Liver (tissue), 9 donors: ENCODE results near the gene CHERP. TPM values are rescaled to one million over a fixed set of nuclear protein-coding genes. Genes with fewer than 3 reads are reported as not detected.

Experiments used
- DNase-seq: peaks from one replicate; pipeline ENCODE4 v3.0.0-alpha.2; 2017; ENCODE audit warnings: low spot score
- H3K27ac ChIP-seq, 2 donors: one replicate each; pipeline ENCODE4 v1.7.0; 2013; ENCODE audit warnings: inconsistent platforms in 2 of 2, low read length in 2 of 2, control low read depth in 1 of 2, low read depth in 1 of 2, mild to moderate bottlenecking in 1 of 2
- H3K27me3 ChIP-seq, 4 donors: one replicate each; pipeline versions ENCODE4 v1.6.1 to v1.7.0; 2013; ENCODE audit warnings: low read length in 3 of 4, inconsistent platforms in 1 of 4, mild to moderate bottlenecking in 1 of 4, moderate library complexity in 1 of 4; ENCODE audit not compliant: control insufficient read depth in 4 of 4, insufficient read depth in 4 of 4
- H3K36me3 ChIP-seq, 4 donors: one replicate each; pipeline versions ENCODE4 v1.6.1 to v1.7.0; 2013; ENCODE audit warnings: low read length in 3 of 4, mild to moderate bottlenecking in 3 of 4, low read depth in 1 of 4, moderate library complexity in 1 of 4; ENCODE audit not compliant: control insufficient read depth in 4 of 4, insufficient read depth in 3 of 4
- H3K4me1 ChIP-seq, 4 donors: one replicate each; pipeline versions ENCODE4 v1.6.1 to v1.7.0; 2013; ENCODE audit warnings: low read length in 3 of 4, mild to moderate bottlenecking in 3 of 4, moderate library complexity in 1 of 4; ENCODE audit not compliant: control insufficient read depth in 4 of 4, insufficient read depth in 4 of 4
- H3K4me3 ChIP-seq, 3 donors: one replicate each; pipeline versions ENCODE4 v1.6.1 to v1.7.0; 2013; ENCODE audit warnings: low read length in 3 of 3, control low read depth in 1 of 3, low read depth in 1 of 3, mild to moderate bottlenecking in 1 of 3
- H3K9ac ChIP-seq, 2 donors: one replicate each; pipeline ENCODE4 v1.7.0; 2013; ENCODE audit warnings: low read length in 2 of 2, mild to moderate bottlenecking in 2 of 2, moderate library complexity in 2 of 2, control low read depth in 1 of 2, low read depth in 1 of 2
- H3K9me3 ChIP-seq, 4 donors: one replicate each; pipeline versions ENCODE4 v1.6.1 to v1.7.0; 2013; ENCODE audit warnings: low read length in 3 of 4; ENCODE audit not compliant: control insufficient read depth in 4 of 4
- EGR1 ChIP-seq, 2 donors: IDR thresholded peaks; 2 replicates each; pipeline ENCODE4 v1.6.1; 2016 to 2018; ENCODE audit warnings: antibody characterized with exemption in 2 of 2, low read depth in 2 of 2
- FOXA2 ChIP-seq: IDR thresholded peaks from 2 replicates; pipeline ENCODE4 v1.6.1; 2016; ENCODE audit warnings: antibody characterized with exemption
- GABPA ChIP-seq, 2 donors: IDR thresholded peaks in 1 of 2; conservative IDR thresholded peaks in 1 of 2; 2 replicates each; pipeline ENCODE4 v1.6.1; 2016; ENCODE audit warnings: antibody characterized with exemption in 2 of 2, mild to moderate bottlenecking in 1 of 2, moderate library complexity in 1 of 2
- HNF4A ChIP-seq, 2 donors: conservative IDR thresholded peaks; 2 replicates each; pipeline ENCODE4 v1.6.1; 2016; ENCODE audit warnings: antibody characterized with exemption in 2 of 2, mild to moderate bottlenecking in 2 of 2
- HNF4G ChIP-seq: IDR thresholded peaks from 2 replicates; pipeline ENCODE4 v1.6.1; 2016; ENCODE audit warnings: antibody characterized with exemption
- JUND ChIP-seq, 2 donors: IDR thresholded peaks; 2 replicates each; pipeline ENCODE4 v1.6.1; 2016; ENCODE audit warnings: antibody characterized with exemption in 2 of 2
- RAD21 ChIP-seq, 2 donors: IDR thresholded peaks; 2 replicates each; pipeline ENCODE4 v1.6.1; 2016; ENCODE audit warnings: antibody characterized with exemption in 2 of 2, mild to moderate bottlenecking in 2 of 2
- RXRA ChIP-seq, 2 donors: IDR thresholded peaks; 2 replicates each; pipeline ENCODE4 v1.6.1; 2017 to 2018; ENCODE audit warnings: antibody characterized with exemption in 2 of 2, mild to moderate bottlenecking in 1 of 2
- TAF1 ChIP-seq: conservative IDR thresholded peaks from 2 replicates; pipeline ENCODE4 v1.6.1; 2016; ENCODE audit warnings: antibody characterized with exemption, mild to moderate bottlenecking
- YY1 ChIP-seq: IDR thresholded peaks from 2 replicates; pipeline ENCODE4 v1.6.1; 2016; ENCODE audit warnings: antibody characterized with exemption, mild to moderate bottlenecking
- WGBS: extraction: QIAGEN DNeasy Blood & Tissue Kit; methylation state at CpG from one replicate; pipeline ENCODE4 v1.1.7; 2013; 5-methylcytosine and 5-hydroxymethylcytosine counted together
- polyA plus RNA-seq, 2 donors: library from polyadenylated mRNA; stranded (reverse) in 1 of 2; unstranded in 1 of 2; fragments of 200-250 nt in 1 of 2; fragments of >200 nt in 1 of 2; fragmentation: Nextera tagmentation in 1 of 2; extraction: Ambion mirVana in 1 of 2; gene quantifications; one replicate each; pipeline versions ENCODE4 v1.2.1 to v1.2.3, GENCODE V29; 2013 to 2015
- total RNA-seq, 2 donors: library from RNA; depleted of rRNA; stranded (reverse); fragments of >200 nt; gene quantifications; one replicate each; pipeline ENCODE4 v1.2.3, GENCODE V29; 2014
- TF ChIP-seq, protein P1 (sequence below): IDR thresholded peaks from 2 replicates; pipeline ENCODE4 v1.6.1; 2016; ENCODE audit warnings: antibody characterized with exemption
- TF ChIP-seq, protein P2 (sequence below): IDR thresholded peaks from 2 replicates; pipeline ENCODE4 v1.6.1; 2016; ENCODE audit warnings: antibody characterized with exemption, mild to moderate bottlenecking
- TF ChIP-seq, protein P3 (sequence below): IDR thresholded peaks from 2 replicates; pipeline ENCODE4 v1.6.1; 2016; ENCODE audit warnings: antibody characterized with exemption
- TF ChIP-seq, protein P4 (sequence below): fragments of 150-350 bp; IDR thresholded peaks from 2 replicates; pipeline ENCODE4 v1.5.1; 2017; ENCODE audit warnings: improper control_type of control experiment, low read depth, low read length; ENCODE audit not compliant: missing input control
- donor health status: healthy.
- donor health status: healthy.
- donor health status: healthy.
- donor health status: healthy.
- donor health status: healthy.

The CHERP gene
- total and polyA plus RNA-seq, 4 donors: 8.5 to 14.0 (median 9.0) TPM

DNA sequence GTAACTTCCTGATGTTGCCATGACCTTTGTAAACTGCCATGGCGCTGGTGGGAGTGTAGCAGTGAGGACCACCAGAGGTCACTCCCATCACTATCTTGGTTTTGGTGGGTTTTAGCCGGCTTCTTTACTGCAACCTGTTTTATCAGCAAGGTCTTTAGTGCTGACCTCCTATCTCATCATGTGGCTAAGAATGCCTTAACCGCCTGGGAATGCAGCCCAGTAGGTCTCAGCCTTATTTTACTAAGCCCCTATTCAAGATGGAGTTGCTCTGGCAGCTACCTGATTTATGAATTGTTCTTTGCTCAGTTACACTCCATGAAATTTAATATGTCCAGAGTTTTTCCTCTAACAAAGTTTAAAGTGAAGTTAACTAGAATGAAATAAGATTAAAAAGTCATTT is 65.8 kb downstream of the CHERP start:
- WGBS: 84% methylated on average over 3 of the region's 3 CpGs
- no peak for DNase-seq

DNA sequence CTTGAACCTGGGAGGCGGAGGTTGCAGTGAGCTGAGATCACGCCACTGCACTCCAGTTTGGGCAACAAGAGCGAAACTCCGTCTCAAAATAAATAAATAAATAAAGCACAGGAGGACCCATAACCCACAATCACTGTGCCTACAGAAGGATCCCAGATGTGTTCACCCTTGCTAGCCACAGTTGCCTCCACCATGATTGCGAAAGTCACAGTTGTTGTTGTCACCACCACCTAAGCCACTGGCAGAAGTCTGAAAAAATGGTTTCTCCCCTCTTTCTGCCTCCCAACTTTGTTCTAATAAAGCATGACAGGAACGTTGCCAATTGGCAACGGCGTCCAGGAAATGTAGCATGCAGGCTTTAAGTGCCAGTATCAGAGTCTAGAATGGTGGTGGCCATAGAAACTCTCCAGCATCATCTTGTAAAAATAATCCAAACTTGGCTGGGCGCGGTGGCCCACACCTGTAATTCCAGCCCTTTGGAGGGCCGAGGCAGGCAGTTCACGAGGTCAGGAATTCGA is 68.3 kb downstream of the CHERP start:
- H3K36me3 ChIP-seq: no peaks in the 10 kb centered on the region
- no peak for DNase-seq
- 90% methylated on average over 13 of the region's 13 CpGs for WGBS
- H3K27ac ChIP-seq: no peak overlapping the region
- H3K9me3 ChIP-seq: peaks cover 0 to 3% (median 0%) of the 10 kb centered on the region in 4 donors
- no peaks in the 10 kb centered on the region for H3K27me3 ChIP-seq
- TF ChIP-seq FOXA2 (no peak), RAD21 (IDR thresholded peaks at IDR 0.05) (no peak), RXRA (IDR thresholded peaks at IDR 0.05) (no peak), TAF1 (no peak), EGR1 (IDR thresholded peaks at IDR 0.05; ENCODE audit: low read depth in 2 of 2) (no peak), GABPA (IDR thresholded peaks at IDR 0.05 in 1 of 2, conservative IDR thresholded peaks at IDR 0.05 in 1 of 2) (no peak), HNF4G (no peak), YY1 (no peak), JUND (IDR thresholded peaks at IDR 0.05) (no peak), HNF4A (conservative IDR thresholded peaks at IDR 0.05) (no peak)
- TF ChIP-seq, protein P1, sequence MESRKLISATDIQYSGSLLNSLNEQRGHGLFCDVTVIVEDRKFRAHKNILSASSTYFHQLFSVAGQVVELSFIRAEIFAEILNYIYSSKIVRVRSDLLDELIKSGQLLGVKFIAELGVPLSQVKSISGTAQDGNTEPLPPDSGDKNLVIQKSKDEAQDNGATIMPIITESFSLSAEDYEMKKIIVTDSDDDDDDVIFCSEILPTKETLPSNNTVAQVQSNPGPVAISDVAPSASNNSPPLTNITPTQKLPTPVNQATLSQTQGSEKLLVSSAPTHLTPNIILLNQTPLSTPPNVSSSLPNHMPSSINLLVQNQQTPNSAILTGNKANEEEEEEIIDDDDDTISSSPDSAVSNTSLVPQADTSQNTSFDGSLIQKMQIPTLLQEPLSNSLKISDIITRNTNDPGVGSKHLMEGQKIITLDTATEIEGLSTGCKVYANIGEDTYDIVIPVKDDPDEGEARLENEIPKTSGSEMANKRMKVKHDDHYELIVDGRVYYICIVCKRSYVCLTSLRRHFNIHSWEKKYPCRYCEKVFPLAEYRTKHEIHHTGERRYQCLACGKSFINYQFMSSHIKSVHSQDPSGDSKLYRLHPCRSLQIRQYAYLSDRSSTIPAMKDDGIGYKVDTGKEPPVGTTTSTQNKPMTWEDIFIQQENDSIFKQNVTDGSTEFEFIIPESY: no peak
- TF ChIP-seq, protein P2, sequence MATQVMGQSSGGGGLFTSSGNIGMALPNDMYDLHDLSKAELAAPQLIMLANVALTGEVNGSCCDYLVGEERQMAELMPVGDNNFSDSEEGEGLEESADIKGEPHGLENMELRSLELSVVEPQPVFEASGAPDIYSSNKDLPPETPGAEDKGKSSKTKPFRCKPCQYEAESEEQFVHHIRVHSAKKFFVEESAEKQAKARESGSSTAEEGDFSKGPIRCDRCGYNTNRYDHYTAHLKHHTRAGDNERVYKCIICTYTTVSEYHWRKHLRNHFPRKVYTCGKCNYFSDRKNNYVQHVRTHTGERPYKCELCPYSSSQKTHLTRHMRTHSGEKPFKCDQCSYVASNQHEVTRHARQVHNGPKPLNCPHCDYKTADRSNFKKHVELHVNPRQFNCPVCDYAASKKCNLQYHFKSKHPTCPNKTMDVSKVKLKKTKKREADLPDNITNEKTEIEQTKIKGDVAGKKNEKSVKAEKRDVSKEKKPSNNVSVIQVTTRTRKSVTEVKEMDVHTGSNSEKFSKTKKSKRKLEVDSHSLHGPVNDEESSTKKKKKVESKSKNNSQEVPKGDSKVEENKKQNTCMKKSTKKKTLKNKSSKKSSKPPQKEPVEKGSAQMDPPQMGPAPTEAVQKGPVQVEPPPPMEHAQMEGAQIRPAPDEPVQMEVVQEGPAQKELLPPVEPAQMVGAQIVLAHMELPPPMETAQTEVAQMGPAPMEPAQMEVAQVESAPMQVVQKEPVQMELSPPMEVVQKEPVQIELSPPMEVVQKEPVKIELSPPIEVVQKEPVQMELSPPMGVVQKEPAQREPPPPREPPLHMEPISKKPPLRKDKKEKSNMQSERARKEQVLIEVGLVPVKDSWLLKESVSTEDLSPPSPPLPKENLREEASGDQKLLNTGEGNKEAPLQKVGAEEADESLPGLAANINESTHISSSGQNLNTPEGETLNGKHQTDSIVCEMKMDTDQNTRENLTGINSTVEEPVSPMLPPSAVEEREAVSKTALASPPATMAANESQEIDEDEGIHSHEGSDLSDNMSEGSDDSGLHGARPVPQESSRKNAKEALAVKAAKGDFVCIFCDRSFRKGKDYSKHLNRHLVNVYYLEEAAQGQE: no peak
- H3K9ac ChIP-seq: no peak overlapping the region
- H3K4me1 ChIP-seq: peaks cover 0 to 20% (median 17%) of the 10 kb centered on the region in 4 donors
- H3K4me3 ChIP-seq: no peak overlapping the region

More for the DNA sequence above, 65.8 kb downstream of the CHERP start:
- Histone ChIP-seq H3K36me3 (no peaks in the 10 kb centered on the region), H3K4me1 (peaks cover 0 to 3% (median under 1%) of the 10 kb centered on the region in 4 donors), H3K27me3 (no peaks in the 10 kb centered on the region), H3K9me3 (peaks cover 0 to 3% (median 0%) of the 10 kb centered on the region in 4 donors), H3K4me3 (no peak overlapping the region), H3K9ac (no peak overlapping the region), H3K27ac (no peak overlapping the region)
- no peak for TF ChIP-seq JUND (IDR thresholded peaks at IDR 0.05)
- TF ChIP-seq, protein P3, sequence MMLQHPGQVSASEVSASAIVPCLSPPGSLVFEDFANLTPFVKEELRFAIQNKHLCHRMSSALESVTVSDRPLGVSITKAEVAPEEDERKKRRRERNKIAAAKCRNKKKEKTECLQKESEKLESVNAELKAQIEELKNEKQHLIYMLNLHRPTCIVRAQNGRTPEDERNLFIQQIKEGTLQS: no peak
- TF ChIP-seq, protein P1: no peak
- TF ChIP-seq, protein P4, sequence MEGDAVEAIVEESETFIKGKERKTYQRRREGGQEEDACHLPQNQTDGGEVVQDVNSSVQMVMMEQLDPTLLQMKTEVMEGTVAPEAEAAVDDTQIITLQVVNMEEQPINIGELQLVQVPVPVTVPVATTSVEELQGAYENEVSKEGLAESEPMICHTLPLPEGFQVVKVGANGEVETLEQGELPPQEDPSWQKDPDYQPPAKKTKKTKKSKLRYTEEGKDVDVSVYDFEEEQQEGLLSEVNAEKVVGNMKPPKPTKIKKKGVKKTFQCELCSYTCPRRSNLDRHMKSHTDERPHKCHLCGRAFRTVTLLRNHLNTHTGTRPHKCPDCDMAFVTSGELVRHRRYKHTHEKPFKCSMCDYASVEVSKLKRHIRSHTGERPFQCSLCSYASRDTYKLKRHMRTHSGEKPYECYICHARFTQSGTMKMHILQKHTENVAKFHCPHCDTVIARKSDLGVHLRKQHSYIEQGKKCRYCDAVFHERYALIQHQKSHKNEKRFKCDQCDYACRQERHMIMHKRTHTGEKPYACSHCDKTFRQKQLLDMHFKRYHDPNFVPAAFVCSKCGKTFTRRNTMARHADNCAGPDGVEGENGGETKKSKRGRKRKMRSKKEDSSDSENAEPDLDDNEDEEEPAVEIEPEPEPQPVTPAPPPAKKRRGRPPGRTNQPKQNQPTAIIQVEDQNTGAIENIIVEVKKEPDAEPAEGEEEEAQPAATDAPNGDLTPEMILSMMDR: no peak
